Spleen (tissue), 7 donors: ENCODE measurements around the gene MGST2.

Experiments used
- CTCF ChIP-seq, 11 experiments: fragments of 200-600 bp in 7 of 11; fragments of 450-650 bp in 4 of 11; sonication (generic) in 4 of 11; IDR thresholded peaks in 8 of 11; conservative IDR thresholded peaks in 3 of 11; 1 replicate in 7 of 11; 2 replicates in 4 of 11; pipeline versions ENCODE4 v1.4.0 to v1.8.0; 2016 to 2021; ENCODE audit warnings: antibody characterized with exemption in 11 of 11, inconsistent platforms in 4 of 11, mild to moderate bottlenecking in 1 of 11
- POLR2A ChIP-seq, 3 donors: fragments of 450-650 bp; IDR thresholded peaks; one replicate each; pipeline ENCODE4 v1.5.1; 2017; ENCODE audit warnings: antibody characterized with exemption in 3 of 3, mild to moderate bottlenecking in 1 of 3
- POLR2AphosphoS5 ChIP-seq, 3 donors: sonication (generic); formaldehyde crosslinking; IDR thresholded peaks; one replicate each; pipeline ENCODE4 v1.5.1; 2017; ENCODE audit warnings: antibody characterized with exemption in 3 of 3
- donor health status: DM: no; HTN: no; CAD: no; lungs with moderate emphysema.
- donor health status: DM: no; HTN: no; CAD: no.
- donor health status: DM: no; HTN: no; CAD: no.

- no peak for TF ChIP-seq CTCF (IDR thresholded peaks at IDR 0.05 in 8 of 11, conservative IDR thresholded peaks at IDR 0.05 in 3 of 11)
- no peak for TF ChIP-seq POLR2AphosphoS5 (IDR thresholded peaks at IDR 0.05)
- no peak for TF ChIP-seq POLR2A (IDR thresholded peaks at IDR 0.05)
Observed at GRCh38 chr4:139633195-139633594, 32.4 kb upstream of the MGST2 start.
